Fibroblast of skin of scalp (primary cell): ENCODE measurements around the gene SLC25A11.
"Not testable (repeated sequence)": the region's sequence is repeated elsewhere in the genome, so short reads cannot be mapped to it uniquely, and the experiment has no call there.

Experiments used
- DNase-seq: peaks from one replicate; pipeline ENCODE4 v3.0.0-alpha.2; 2013

SLC25A11 gene

GRCh38 chr17:4919511-4920047, 20.3 kb downstream of the SLC25A11 start:
- DNase-seq, result no peak

GRCh38 chr17:4914551-4914950, 25.3 kb downstream of the SLC25A11 start:
- DNase-seq, result not testable (repeated sequence)

- DNase-seq, result peak; percentile 31
Observed at GRCh38 chr17:4913994-4914393, 25.9 kb downstream of the SLC25A11 start.

GRCh38 chr17:4908711-4909496, 30.9 kb downstream of the SLC25A11 start:
- DNase-seq, result peak; percentile 91

GRCh38 chr17:4908301-4908700, 31.5 kb downstream of the SLC25A11 start:
- peak; percentile 18 for DNase-seq

- DNase-seq, result not testable (repeated sequence)
Observed at GRCh38 chr17:4906642-4907041, 33.2 kb downstream of the SLC25A11 start.

GRCh38 chr17:4903051-4903818, 36.6 kb downstream of the SLC25A11 start, which contains the start of gene CHRNE:
Gene CHRNE (minus strand): TSS chr17:4903098. CDS start chr17:4903063, 35 bp downstream.
- peak; percentile 65 for DNase-seq

GRCh38 chr17:4902540-4902939, 37.3 kb downstream of the SLC25A11 start:
- DNase-seq, result no peak

GRCh38 chr17:4901648-4902344, 38.0 kb downstream of the SLC25A11 start:
- no peak for DNase-seq

GRCh38 chr17:4901108-4901647, 38.7 kb downstream of the SLC25A11 start:
- DNase-seq, result no peak

GRCh38 chr17:4900231-4901107, 39.4 kb downstream of the SLC25A11 start:
- peak; percentile 24 for DNase-seq

- DNase-seq, result peak; percentile 72
Observed at GRCh38 chr17:4899341-4900230, 40.3 kb downstream of the SLC25A11 start, which contains the start of gene C17orf107. Gene C17orf107 (plus strand): TSS chr17:4899536. CDS start chr17:4899763, 227 bp downstream.

- DNase-seq, result no peak
Observed at GRCh38 chr17:4898927-4899326, 40.9 kb downstream of the SLC25A11 start.

- DNase-seq, result no peak
Observed at GRCh38 chr17:4898351-4898750, 41.5 kb downstream of the SLC25A11 start.

- DNase-seq, result no peak
Observed at GRCh38 chr17:4897785-4898184, 42.1 kb downstream of the SLC25A11 start.

GRCh38 chr17:4897198-4897687, 42.6 kb downstream of the SLC25A11 start:
- DNase-seq, result no peak

- no peak for DNase-seq
Observed at GRCh38 chr17:4896332-4897197, 43.3 kb downstream of the SLC25A11 start.

GRCh38 chr17:4895657-4896331, 44.1 kb downstream of the SLC25A11 start:
- no peak for DNase-seq
